Muscle of leg (tissue), 16 donors: ENCODE data around the gene PDIA3. TPM values are rescaled to one million over a fixed set of nuclear protein-coding genes. Genes with fewer than 3 reads are reported as not detected.
"Not testable (repeated sequence)": the region's sequence is repeated elsewhere in the genome, so short reads cannot be mapped to it uniquely, and the experiment has no call there.

Source experiments
- DNase-seq: peaks from one replicate; pipeline ENCODE4 v3.0.0; 2013
- H3K27ac ChIP-seq: one replicate; pipeline ENCODE4 v1.5.1; 2013; ENCODE audit warnings: mild to moderate bottlenecking, low read length, control low read depth
- H3K27me3 ChIP-seq: one replicate; pipeline ENCODE4 v1.6.1; 2013; ENCODE audit warnings: low read length; ENCODE audit not compliant: control insufficient read depth, insufficient read depth
- H3K36me3 ChIP-seq: one replicate; pipeline ENCODE4 v1.6.1; 2013; ENCODE audit warnings: low read length; ENCODE audit not compliant: control insufficient read depth, insufficient read depth
- H3K4me1 ChIP-seq: one replicate; pipeline ENCODE4 v1.6.1; 2013; ENCODE audit warnings: low read length; ENCODE audit not compliant: control insufficient read depth, insufficient read depth
- H3K4me3 ChIP-seq: one replicate; pipeline ENCODE4 v1.5.1; 2013; ENCODE audit warnings: low read length, control low read depth
- H3K9me3 ChIP-seq: replicated peaks from 2 replicates; pipeline ENCODE4 v1.6.1; 2013; ENCODE audit warnings: low read depth, low read length; ENCODE audit not compliant: control insufficient read depth
- WGBS: methylation state at CpG from one replicate; pipeline ENCODE4 v1.1.5; 2013; ENCODE audit warnings: missing lambda C conversion rate; ENCODE audit not compliant: insufficient coverage; 5-methylcytosine and 5-hydroxymethylcytosine counted together
- long read RNA-seq, 11 donors: transcript quantifications; one replicate each; lab custom pipeline, GENCODE V29; 2026
- polyA plus RNA-seq, 8 donors: library from polyadenylated mRNA; unstranded; fragments of 120-200 nt; gene quantifications; one replicate each; pipeline versions ENCODE4 v1.2.1 to v1.2.3, GENCODE V29; 2013; ENCODE audit warnings: inconsistent platforms in 1 of 8, low replicate concordance in 1 of 8; ENCODE audit not compliant: insufficient read length in 8 of 8, insufficient read depth in 1 of 8
- total RNA-seq: library from RNA; stranded (reverse); fragments of 120-200 nt; gene quantifications from one replicate; pipeline ENCODE4 v1.2.4, GENCODE V29; 2013

PDIA3 gene
- 101 TPM for total RNA-seq
- polyA plus RNA-seq: 100 to 1,000 TPM; 217 to 381 (median 241) TPM
- long read RNA-seq, donor 1, transcript PDIA3-201 (13 exons, 3,727 nt): major isoform, 32 of 60 reads
- long read RNA-seq, donor 1, partial matches to known transcripts: 28 of 60 reads
- long read RNA-seq, donor 1, other reads (novel, unspliced or antisense): 0 of 60 reads
- long read RNA-seq, donor 2, transcript PDIA3-201 (13 exons, 3,727 nt): major isoform, 9 of 10 reads
- long read RNA-seq, donor 2, partial matches to known transcripts: 0 of 10 reads
- long read RNA-seq, donor 2, other reads (novel, unspliced or antisense): 0 of 10 reads
- long read RNA-seq, donor 3, transcript PDIA3-201 (13 exons, 3,727 nt): major isoform, 86 of 118 reads
- long read RNA-seq, donor 3, partial matches to known transcripts: 31 of 118 reads
- long read RNA-seq, donor 3, other reads (novel, unspliced or antisense): 0 of 118 reads
- long read RNA-seq, donor 4, transcript PDIA3-201 (13 exons, 3,727 nt): major isoform, 60 of 95 reads
- long read RNA-seq, donor 4, partial matches to known transcripts: 35 of 95 reads
- long read RNA-seq, donor 4, other reads (novel, unspliced or antisense): 0 of 95 reads
- long read RNA-seq, donor 5, transcript PDIA3-201 (13 exons, 3,727 nt): major isoform, 197 of 579 reads
- long read RNA-seq, donor 5, partial matches to known transcripts: 360 of 579 reads
- long read RNA-seq, donor 5, other reads (novel, unspliced or antisense): 18 of 579 reads
- long read RNA-seq, donor 6, transcript PDIA3-201 (13 exons, 3,727 nt): major isoform, 84 of 176 reads
- long read RNA-seq, donor 6, partial matches to known transcripts: 84 of 176 reads
- long read RNA-seq, donor 6, other reads (novel, unspliced or antisense): 5 of 176 reads
- long read RNA-seq, donor 7, transcript PDIA3-206 (2 exons, 739 nt): minor isoform, 5 of 203 reads
- long read RNA-seq, donor 7, transcript PDIA3-201 (13 exons, 3,727 nt): major isoform, 76 of 203 reads
- long read RNA-seq, donor 7, partial matches to known transcripts: 122 of 203 reads
- long read RNA-seq, donor 7, other reads (novel, unspliced or antisense): 0 of 203 reads
- long read RNA-seq, donor 8, transcript PDIA3-201 (13 exons, 3,727 nt): major isoform, 73 of 137 reads
- long read RNA-seq, donor 8, partial matches to known transcripts: 63 of 137 reads
- long read RNA-seq, donor 8, other reads (novel, unspliced or antisense): 0 of 137 reads
- long read RNA-seq, donor 9, transcript PDIA3-201 (13 exons, 3,727 nt): major isoform, 44 of 152 reads
- long read RNA-seq, donor 9, partial matches to known transcripts: 104 of 152 reads
- long read RNA-seq, donor 9, other reads (novel, unspliced or antisense): 0 of 152 reads
- long read RNA-seq, donor 10, transcript PDIA3-201 (13 exons, 3,727 nt): major isoform, 84 of 245 reads
- long read RNA-seq, donor 10, partial matches to known transcripts: 158 of 245 reads
- long read RNA-seq, donor 10, other reads (novel, unspliced or antisense): 0 of 245 reads
- long read RNA-seq, donor 11, transcript PDIA3-201 (13 exons, 3,727 nt): major isoform, 62 of 172 reads
- long read RNA-seq, donor 11, partial matches to known transcripts: 110 of 172 reads
- long read RNA-seq, donor 11, other reads (novel, unspliced or antisense): 0 of 172 reads

- not testable (repeated sequence) for H3K36me3 ChIP-seq, H3K9me3 ChIP-seq, H3K27me3 ChIP-seq, H3K4me1 ChIP-seq
- Histone ChIP-seq H3K27ac (peak within 1 kb of the TSS; percentile 92), H3K4me3 (peak within 1 kb of the TSS; percentile 85)
- WGBS: 0% methylated on average over 78 of the region's 84 CpGs
- DNase-seq: peak; percentile 97
Measured at GRCh38 chr15:43746245-43746902, at the start of gene PDIA3. PDIA3 (plus strand) TSS chr15:43746438; CDS start chr15:43746540, 102 bp downstream.

- Histone ChIP-seq H3K27ac (no peak overlapping the region), H3K4me3 (no peak overlapping the region), H3K27me3 (no peaks in the 10 kb centered on the region), H3K36me3 (no peaks in the 10 kb centered on the region), H3K9me3 (no peaks in the 10 kb centered on the region), H3K4me1 (no peaks in the 10 kb centered on the region)
- peak; percentile 3 for DNase-seq
- WGBS: 60% methylated on average over 1 of the region's 7 CpGs
Measured at GRCh38 chr15:43702174-43702573, 44.1 kb upstream of the PDIA3 start.

- Histone ChIP-seq H3K27me3 (no peaks in the 10 kb centered on the region), H3K4me3 (no peak overlapping the region), H3K4me1 (no peaks in the 10 kb centered on the region), H3K27ac (no peak overlapping the region), H3K9me3 (no peaks in the 10 kb centered on the region), H3K36me3 (no peaks in the 10 kb centered on the region)
- no peak for DNase-seq
- WGBS: 62% methylated on average over 4 of the region's 8 CpGs
Measured at GRCh38 chr15:43702701-43703424, 43.4 kb upstream of the PDIA3 start.

GRCh38 chr15:43710431-43711131 lies 35.7 kb upstream of the PDIA3 start:
- DNase-seq, H3K4me1 ChIP-seq, H3K4me3 ChIP-seq, H3K27ac ChIP-seq, H3K36me3 ChIP-seq, H3K27me3 ChIP-seq, H3K9me3 ChIP-seq: not testable (repeated sequence)
- no CpG with 5 or more reads among the region's 12 CpGs for WGBS

- WGBS: 90% methylated on average over 1 of the region's 4 CpGs
- Histone ChIP-seq H3K4me3 (no peak overlapping the region), H3K27ac (no peak overlapping the region), H3K9me3 (no peaks in the 10 kb centered on the region), H3K4me1 (no peaks in the 10 kb centered on the region), H3K27me3 (no peaks in the 10 kb centered on the region), H3K36me3 (no peaks in the 10 kb centered on the region)
- no peak for DNase-seq
Measured at GRCh38 chr15:43723151-43723550, 23.1 kb upstream of the PDIA3 start.

GRCh38 chr15:43726306-43726705 lies 19.9 kb upstream of the PDIA3 start:
- H3K27ac ChIP-seq, H3K4me1 ChIP-seq, H3K36me3 ChIP-seq, H3K27me3 ChIP-seq, DNase-seq, H3K4me3 ChIP-seq, H3K9me3 ChIP-seq: not testable (repeated sequence)
- no CpG with 5 or more reads among the region's 1 CpG for WGBS

GRCh38 chr15:43728053-43728725 lies 18.0 kb upstream of the PDIA3 start:
- not testable (repeated sequence) for H3K4me1 ChIP-seq, H3K27me3 ChIP-seq, H3K4me3 ChIP-seq, H3K36me3 ChIP-seq, H3K27ac ChIP-seq, DNase-seq, H3K9me3 ChIP-seq
- no CpG with 5 or more reads among the region's 1 CpG for WGBS

GRCh38 chr15:43735416-43735815 lies 10.8 kb upstream of the PDIA3 start:
- Histone ChIP-seq H3K4me1 (no peaks in the 10 kb centered on the region), H3K4me3 (no peak overlapping the region), H3K27ac (no peak overlapping the region), H3K36me3 (no peaks in the 10 kb centered on the region), H3K27me3 (peaks cover 2% of the 10 kb centered on the region), H3K9me3 (no peaks in the 10 kb centered on the region)
- no peak for DNase-seq
- 73% methylated on average over 4 of the region's 6 CpGs for WGBS
